GM19351 (cell line): ENCODE results near the gene TMEM101.
"Not testable (repeated sequence)": the region's sequence is repeated elsewhere in the genome, so short reads cannot be mapped to it uniquely, and the experiment has no call there.

Experiments
- ATAC-seq: cut with Tn5 transposase; IDR thresholded peaks from one replicate; pipeline ENCODE4 v1.9.1; 2021; ENCODE audit warnings: mild to moderate bottlenecking, moderate library complexity; ENCODE audit not compliant: unreplicated experiment

The TMEM101 gene

GRCh38 chr17:44000871-44001460 lies 13.8 kb downstream of the TMEM101 start:
- ATAC-seq, result no peak

- ATAC-seq, result no peak
Measured at GRCh38 chr17:44000141-44000860, 14.5 kb downstream of the TMEM101 start.

- ATAC-seq, result no peak
Measured at GRCh38 chr17:43999024-43999423, 15.7 kb downstream of the TMEM101 start.

GRCh38 chr17:43998552-43998951 lies 16.2 kb downstream of the TMEM101 start:
- ATAC-seq, result no peak

GRCh38 chr17:43997180-43997579 lies 17.6 kb downstream of the TMEM101 start:
- not testable (repeated sequence) for ATAC-seq

- ATAC-seq, result no peak
Measured at GRCh38 chr17:43995150-43995471, 19.7 kb downstream of the TMEM101 start.

GRCh38 chr17:43994272-43995149 lies 20.3 kb downstream of the TMEM101 start:
- ATAC-seq, result no peak

GRCh38 chr17:43992641-43993040 lies 22.1 kb downstream of the TMEM101 start:
- ATAC-seq, result no peak

GRCh38 chr17:43988301-43988700 lies 26.5 kb downstream of the TMEM101 start:
- no peak for ATAC-seq

- ATAC-seq, result no peak
Measured at GRCh38 chr17:43987131-43988021, 27.4 kb downstream of the TMEM101 start.

GRCh38 chr17:43986225-43986981 lies 28.4 kb downstream of the TMEM101 start:
- ATAC-seq, result no peak

GRCh38 chr17:43984521-43984920 lies 30.2 kb downstream of the TMEM101 start:
- no peak for ATAC-seq

GRCh38 chr17:43983515-43984411 lies 31.0 kb downstream of the TMEM101 start:
- no peak for ATAC-seq

GRCh38 chr17:43983196-43983514 lies 31.6 kb downstream of the TMEM101 start:
- ATAC-seq, result no peak

- no peak for ATAC-seq
Measured at GRCh38 chr17:43982171-43982570, 32.6 kb downstream of the TMEM101 start.

- ATAC-seq, result no peak
Measured at GRCh38 chr17:43979671-43980070, 35.1 kb downstream of the TMEM101 start.

GRCh38 chr17:43979011-43979410 lies 35.8 kb downstream of the TMEM101 start:
- ATAC-seq, result no peak

- no peak for ATAC-seq
Measured at GRCh38 chr17:43978078-43978477, 36.7 kb downstream of the TMEM101 start.
